Adrenal gland (tissue), 5 donors: ENCODE measurements around the gene METTL27.

Experiments used
- CTCF ChIP-seq, 6 experiments: fragments of 450-650 bp in 4 of 6; fragments of 200-600 bp in 2 of 6; sonication (generic) in 1 of 6; IDR thresholded peaks; 1 replicate in 5 of 6; 2 replicates in 1 of 6; pipeline versions ENCODE4 v1.5.1 to v1.8.0; 2016 to 2021; ENCODE audit warnings: antibody characterized with exemption in 6 of 6, mild to moderate bottlenecking in 2 of 6, moderate library complexity in 1 of 6
- POLR2A ChIP-seq, 2 donors: fragments of 450-650 bp; IDR thresholded peaks; one replicate each; pipeline ENCODE4 v1.6.1; 2017; ENCODE audit warnings: antibody characterized with exemption in 2 of 2, mild to moderate bottlenecking in 2 of 2, moderate library complexity in 1 of 2
- donor health status: DM: no; HTN: no; CAD: no.

- TF ChIP-seq POLR2A (IDR thresholded peaks at IDR 0.05), result no peak
- TF ChIP-seq CTCF (IDR thresholded peaks at IDR 0.05), result no peak
Observed at GRCh38 chr7:73829505-73829904, 12.8 kb downstream of the METTL27 start.
